GM10266 (cell line): Measurements from ENCODE around the gene GNMT.

Source experiments
- DNase-seq: peaks from one replicate; pipeline ENCODE4 v3.0.0; 2012; ENCODE audit errors: extremely low spot score
- CTCF ChIP-seq: IDR thresholded peaks from 2 replicates; pipeline ENCODE4 v1.5.1; 2012; ENCODE audit warnings: mild to moderate bottlenecking, low read depth; ENCODE audit not compliant: control insufficient read depth, insufficient read depth; ENCODE audit errors: missing control alignments

GNMT gene

DNA sequence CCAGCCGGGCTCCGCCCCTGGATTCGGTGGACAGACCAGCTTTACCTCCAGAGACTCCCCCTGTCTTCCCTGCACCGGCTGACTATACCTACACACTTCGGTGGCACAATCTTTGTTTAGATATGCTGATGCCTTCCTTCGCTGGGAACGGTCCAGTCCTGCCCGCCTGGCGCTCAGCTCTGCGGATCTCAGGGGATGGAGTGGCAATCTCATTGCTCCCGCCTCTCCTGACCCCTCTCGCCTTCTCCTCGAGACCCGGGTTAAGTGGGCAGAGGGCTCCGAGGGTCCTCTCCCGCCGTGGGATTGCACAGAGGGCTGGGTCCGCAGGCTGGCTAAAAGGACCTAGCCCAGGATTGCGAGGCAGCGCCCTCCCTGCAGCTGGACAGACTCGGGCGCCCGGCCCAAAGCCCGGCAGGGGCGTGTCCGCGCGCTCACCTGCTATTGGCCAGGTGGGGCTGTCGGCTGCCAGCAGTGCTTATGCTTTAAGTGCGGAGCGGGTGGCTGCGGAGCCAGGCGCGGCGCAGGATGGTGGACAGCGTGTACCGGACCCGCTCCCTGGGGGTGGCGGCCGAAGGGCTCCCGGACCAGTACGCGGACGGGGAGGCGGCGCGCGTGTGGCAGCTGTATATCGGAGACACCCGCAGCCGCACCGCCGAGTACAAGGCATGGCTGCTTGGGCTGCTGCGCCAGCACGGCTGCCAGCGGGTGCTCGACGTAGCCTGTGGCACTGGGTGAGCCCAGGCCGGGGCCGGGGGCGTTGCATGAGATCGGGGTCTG, at the start of gene GNMT:
Gene GNMT (plus strand): TSS at position 512 of the 777 bp plus-strand sequence. CDS start 14 bp downstream, at position 526.
- no peak for DNase-seq
- TF ChIP-seq CTCF, result no peak

DNA sequence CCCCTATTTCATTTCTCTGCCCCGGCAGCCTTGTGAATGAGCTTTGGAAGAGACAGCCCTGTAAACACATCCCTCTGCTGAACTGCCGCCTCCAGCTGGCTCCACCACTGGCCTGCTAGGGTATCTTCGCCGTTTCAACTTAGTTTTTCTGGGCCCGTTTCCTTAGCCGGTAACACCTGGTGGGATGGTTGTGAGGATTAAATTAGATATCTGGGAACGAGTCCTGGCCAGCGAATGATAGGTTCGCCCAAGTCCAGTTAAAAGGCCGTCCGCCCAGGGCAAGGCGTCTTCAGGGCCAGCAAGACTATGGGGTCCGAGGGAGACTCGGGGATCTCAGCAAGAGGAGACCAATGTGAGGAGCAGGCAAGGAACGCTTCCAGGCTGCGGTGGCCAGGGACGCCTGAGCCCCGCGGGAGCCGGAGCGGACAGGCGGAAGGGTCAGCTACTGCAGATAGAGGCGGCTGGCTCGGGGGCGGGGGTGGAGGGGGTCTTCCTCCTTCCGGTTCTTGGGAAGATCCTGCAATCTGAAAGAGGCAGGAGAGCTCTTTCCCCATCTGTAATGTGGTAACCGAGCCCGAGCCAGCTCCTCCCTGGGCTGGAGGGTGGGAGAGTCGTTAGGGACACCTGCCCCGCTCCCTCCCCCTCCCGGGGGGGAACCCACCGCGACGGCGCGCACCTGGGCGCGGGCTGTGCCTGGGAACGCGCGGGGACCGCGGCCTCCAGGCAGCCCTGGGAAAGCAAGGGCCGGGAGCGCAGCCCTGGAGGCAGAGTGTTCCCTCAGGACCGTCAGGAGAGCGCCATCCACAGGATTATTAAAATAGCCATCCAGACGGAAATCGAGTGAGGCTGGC, 49.2 kb upstream of the GNMT start:
- TF ChIP-seq CTCF, result no peak
- DNase-seq, result no peak

DNA sequence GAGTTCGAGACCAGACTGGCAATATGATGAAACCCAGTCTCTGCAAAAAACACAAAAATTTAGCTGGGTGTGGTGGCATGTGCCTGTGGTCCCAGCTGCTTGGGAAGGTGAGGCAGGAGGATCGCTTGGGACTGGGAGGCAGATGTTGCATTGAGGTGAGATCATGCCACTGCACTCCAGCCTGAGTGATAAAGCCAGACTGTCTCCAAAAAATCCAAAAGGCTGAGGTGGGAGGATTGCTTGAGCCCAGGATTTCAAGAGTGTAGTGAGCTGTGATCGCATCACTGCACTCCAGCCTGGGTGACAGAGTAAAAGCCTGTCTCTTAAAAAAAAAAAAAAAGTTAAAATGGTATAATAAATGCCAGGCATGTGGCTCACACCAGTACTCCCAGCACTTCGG, 46.0 kb upstream of the GNMT start:
- no peak for DNase-seq
- no peak for TF ChIP-seq CTCF

- no peak for TF ChIP-seq CTCF
- DNase-seq, result no peak
Measured at GRCh38 chr6:42915732-42916131, 44.8 kb upstream of the GNMT start, which contains the start of gene PTCRA. Gene PTCRA (plus strand): TSS chr6:42916053. CDS start chr6:42916070, 17 bp downstream.

GRCh38 chr6:42916288-42916687, 44.3 kb upstream of the GNMT start:
- TF ChIP-seq CTCF, result no peak
- DNase-seq, result no peak

GRCh38 chr6:42921801-42922200, 38.8 kb upstream of the GNMT start:
- DNase-seq, result no peak
- TF ChIP-seq CTCF, result no peak
